Measurements from ENCODE around the gene OLFM1. TPM values are rescaled to one million over a fixed set of nuclear protein-coding genes. Genes with fewer than 3 reads are reported as not detected.

Gene OLFM1
- total RNA-seq, 3 donors from 2014 or later: 17.4 to 25.2 (median 22.1) TPM

GRCh38 chr9:135082536-135082935 lies 4.9 kb upstream of the OLFM1 start:
- Histone ChIP-seq H3K9me3 (no peaks in the 10 kb centered on the region), H3K27me3 (peaks cover 0 to 15% of the 10 kb centered on the region in 2 donors), H3K36me3 (no peaks in the 10 kb centered on the region), H3K4me1 (peaks cover 0 to 5% of the 10 kb centered on the region in 2 donors), H3K4me3 (no peak overlapping the region), H3K27ac (no peak overlapping the region)
- TF ChIP-seq, protein P1, sequence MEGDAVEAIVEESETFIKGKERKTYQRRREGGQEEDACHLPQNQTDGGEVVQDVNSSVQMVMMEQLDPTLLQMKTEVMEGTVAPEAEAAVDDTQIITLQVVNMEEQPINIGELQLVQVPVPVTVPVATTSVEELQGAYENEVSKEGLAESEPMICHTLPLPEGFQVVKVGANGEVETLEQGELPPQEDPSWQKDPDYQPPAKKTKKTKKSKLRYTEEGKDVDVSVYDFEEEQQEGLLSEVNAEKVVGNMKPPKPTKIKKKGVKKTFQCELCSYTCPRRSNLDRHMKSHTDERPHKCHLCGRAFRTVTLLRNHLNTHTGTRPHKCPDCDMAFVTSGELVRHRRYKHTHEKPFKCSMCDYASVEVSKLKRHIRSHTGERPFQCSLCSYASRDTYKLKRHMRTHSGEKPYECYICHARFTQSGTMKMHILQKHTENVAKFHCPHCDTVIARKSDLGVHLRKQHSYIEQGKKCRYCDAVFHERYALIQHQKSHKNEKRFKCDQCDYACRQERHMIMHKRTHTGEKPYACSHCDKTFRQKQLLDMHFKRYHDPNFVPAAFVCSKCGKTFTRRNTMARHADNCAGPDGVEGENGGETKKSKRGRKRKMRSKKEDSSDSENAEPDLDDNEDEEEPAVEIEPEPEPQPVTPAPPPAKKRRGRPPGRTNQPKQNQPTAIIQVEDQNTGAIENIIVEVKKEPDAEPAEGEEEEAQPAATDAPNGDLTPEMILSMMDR (IDR thresholded peaks at IDR 0.05): no peak
- no peak for TF ChIP-seq POLR2A (IDR thresholded peaks at IDR 0.05)
- no peak for TF ChIP-seq POLR2AphosphoS5 (IDR thresholded peaks at IDR 0.05)
- intact Hi-C loops (cut with DNase I; ENCODE audit: low total_unique reads): loop anchor here (5.0 to 10.0 kb wide), 2 partner anchors 322 to 660 kb away; no protein-coding TSS in a partner anchor
- no peak for DNase-seq (ENCODE audit: low spot score in 2 of 2)

GRCh38 chr9:135083241-135083810 lies 4.1 kb upstream of the OLFM1 start:
- no peaks in the 10 kb centered on the region for H3K36me3 ChIP-seq
- peaks cover 0 to 16% of the 10 kb centered on the region in 2 donors for H3K27me3 ChIP-seq
- TF ChIP-seq, protein P1 (IDR thresholded peaks at IDR 0.05): no peak
- TF ChIP-seq POLR2AphosphoS5 (IDR thresholded peaks at IDR 0.05): no peak
- no peak for TF ChIP-seq POLR2A (IDR thresholded peaks at IDR 0.05)
- no peak overlapping the region for H3K27ac ChIP-seq
- H3K4me3 ChIP-seq: no peak overlapping the region
- H3K4me1 ChIP-seq: peaks cover 0 to 10% of the 10 kb centered on the region in 2 donors
- no peak for DNase-seq (ENCODE audit: low spot score in 2 of 2)
- intact Hi-C loops (cut with DNase I; ENCODE audit: low total_unique reads): loop anchor here (5.0 to 10.0 kb wide), 2 partner anchors 321 to 661 kb away; no protein-coding TSS in a partner anchor
- no peaks in the 10 kb centered on the region for H3K9me3 ChIP-seq

DNA sequence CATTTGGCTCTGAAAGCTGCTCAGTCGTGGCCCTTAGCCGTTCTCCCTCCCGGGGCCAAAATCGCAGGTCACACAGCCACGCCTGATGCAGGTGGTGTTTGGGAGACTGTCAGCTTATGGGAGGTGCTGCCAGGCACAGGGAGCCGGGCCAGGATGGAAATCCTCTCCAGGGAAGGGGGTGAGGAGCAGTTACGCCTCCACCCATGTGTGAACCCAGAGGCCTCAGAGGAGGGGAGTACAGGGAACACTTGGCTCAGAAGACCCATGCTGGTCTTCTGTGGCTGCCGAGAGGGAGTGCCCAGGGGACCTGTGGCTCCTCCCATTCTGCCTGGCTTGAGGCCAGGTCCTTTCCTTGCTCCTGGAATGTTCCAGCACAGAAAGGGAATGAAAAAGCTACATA lies 3.6 kb upstream of the OLFM1 start:
- intact Hi-C loops (cut with DNase I; ENCODE audit: low total_unique reads): loop anchor here (5.0 to 10.0 kb wide), 2 partner anchors 321 to 662 kb away; no protein-coding TSS in a partner anchor
- TF ChIP-seq POLR2A (IDR thresholded peaks at IDR 0.05) (no peak), POLR2AphosphoS5 (IDR thresholded peaks at IDR 0.05) (no peak)
- TF ChIP-seq, protein P1 (IDR thresholded peaks at IDR 0.05): no peak
- Histone ChIP-seq H3K4me3 (no peak overlapping the region), H3K4me1 (peaks cover 0 to 11% of the 10 kb centered on the region in 2 donors), H3K27me3 (peaks cover 0 to 21% of the 10 kb centered on the region in 2 donors), H3K36me3 (no peaks in the 10 kb centered on the region), H3K9me3 (no peaks in the 10 kb centered on the region), H3K27ac (no peak overlapping the region)
- DNase-seq (ENCODE audit: low spot score in 2 of 2): no peak

DNA sequence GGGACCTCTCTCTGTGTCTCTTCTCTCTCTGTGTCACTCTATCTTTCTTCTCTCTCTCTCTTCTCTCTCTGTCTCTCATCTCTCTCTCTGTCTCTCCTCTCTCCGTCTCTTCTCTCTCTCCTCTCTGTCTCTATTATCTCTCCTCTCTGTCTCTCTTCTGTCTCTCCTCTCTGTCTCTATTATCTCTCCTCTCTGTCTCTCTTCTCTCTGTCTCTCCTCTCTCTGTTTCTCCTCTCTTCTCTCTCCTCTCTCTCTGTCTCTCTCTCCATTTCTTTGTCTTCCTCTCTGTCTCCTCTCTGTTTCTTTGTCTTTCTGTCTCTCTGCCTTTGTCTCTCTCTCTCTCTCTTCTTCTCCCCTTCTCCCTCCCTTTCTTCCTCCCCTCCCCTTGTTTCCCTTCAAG lies 3.2 kb upstream of the OLFM1 start:
- DNase-seq (ENCODE audit: low spot score in 2 of 2): no peak
- TF ChIP-seq, protein P1 (IDR thresholded peaks at IDR 0.05): no peak
- peaks cover 0 to 26% of the 10 kb centered on the region in 2 donors for H3K27me3 ChIP-seq
- intact Hi-C loops (cut with DNase I; ENCODE audit: low total_unique reads): loop anchor here (5.0 to 10.0 kb wide), 2 partner anchors 321 to 662 kb away; no protein-coding TSS in a partner anchor
- peaks cover 0 to 11% of the 10 kb centered on the region in 2 donors for H3K4me1 ChIP-seq
- H3K36me3 ChIP-seq: no peaks in the 10 kb centered on the region
- no peak overlapping the region for H3K27ac ChIP-seq
- H3K4me3 ChIP-seq: no peak overlapping the region
- H3K9me3 ChIP-seq: no peaks in the 10 kb centered on the region

Measured in breast epithelium (tissue), 4 donors.